ENCODE results near the gene CUL4B. TPM values are rescaled to one million over a fixed set of nuclear protein-coding genes. Genes with fewer than 3 reads are reported as not detected.

Gene CUL4B
- total RNA-seq (32.4 and 39.3 TPM in 2 replicates), polyA plus RNA-seq (50.7 and 57.0 TPM in 2 replicates), polyA minus RNA-seq (ENCODE audit: low replicate concordance) (89.3 and 128 TPM in 2 replicates)
- 37.2 and 41.4 TPM in 2 replicates for polyA plus RNA-seq (2012)

- no peaks in the 10 kb centered on the region for H4K20me1 ChIP-seq (ENCODE audit: control insufficient read depth, extremely low read depth, insufficient read depth, low read length)
- peak within 1 kb of the TSS; percentile 3 for H2AFZ ChIP-seq (ENCODE audit: low read length)
- peak within 1 kb of the TSS; percentile 72 for H3K4me2 ChIP-seq (ENCODE audit: extremely low read depth, insufficient read depth, low read length)
- peak within 1 kb of the TSS; percentile 64 to 83 (median 76) for H3K4me3 ChIP-seq (replicated peaks in 1 of 4; ENCODE audit: control extremely low read depth in 1 of 4, insufficient read depth in 1 of 4, low read depth in 3 of 4, low read length in 4 of 4)
- H3K9me3 ChIP-seq (ENCODE audit: control insufficient read depth, insufficient read depth, low read depth, low read length), result no peaks in the 10 kb centered on the region
- TF ChIP-seq CTCF (conservative IDR thresholded peaks at IDR 0.05 in 1 of 2, IDR thresholded peaks at IDR 0.05 in 1 of 2; ENCODE audit: low read depth in 1 of 2, low read length in 2 of 2), result no peak
- no peak for TF ChIP-seq EZH2 (IDR thresholded peaks at IDR 0.05; ENCODE audit: low read length, missing control alignments)
- H3K9ac ChIP-seq (ENCODE audit: insufficient read depth, low read length), result peak within 1 kb of the TSS; percentile 85
- peaks cover 38% of the 10 kb centered on the region for H3K79me2 ChIP-seq (ENCODE audit: control insufficient read depth, insufficient read depth, low read length)
- H3K27me3 ChIP-seq (ENCODE audit: control insufficient read depth, insufficient read depth, low read length), result no peaks in the 10 kb centered on the region
- no peaks in the 10 kb centered on the region for H3K36me3 ChIP-seq (ENCODE audit: control insufficient read depth, insufficient read depth, low read length)
- H3K4me1 ChIP-seq (ENCODE audit: control insufficient read depth, extremely low read depth, insufficient read depth, low read length), result no peaks in the 10 kb centered on the region
- peak; percentile 94 to 96 for DNase-seq (ENCODE audit: low read depth in 2 of 2)
- peak within 1 kb of the TSS; percentile 89 for H3K27ac ChIP-seq (ENCODE audit: insufficient read depth, low read length)
These were observed at the start of gene CUL4B for GRCh38 chrX:120560842-120561633. CUL4B (minus strand) TSS chrX:120560962; CDS start chrX:120560638, 324 bp downstream.

- Histone ChIP-seq H3K27ac (ENCODE audit: insufficient read depth, low read length) (peak overlapping the region; percentile 91), H3K79me2 (ENCODE audit: control insufficient read depth, insufficient read depth, low read length) (peaks cover 15% of the 10 kb centered on the region), H3K27me3 (ENCODE audit: control insufficient read depth, insufficient read depth, low read length) (no peaks in the 10 kb centered on the region), H3K36me3 (ENCODE audit: control insufficient read depth, insufficient read depth, low read length) (no peaks in the 10 kb centered on the region), H4K20me1 (ENCODE audit: control insufficient read depth, extremely low read depth, insufficient read depth, low read length) (no peaks in the 10 kb centered on the region), H3K4me1 (ENCODE audit: control insufficient read depth, extremely low read depth, insufficient read depth, low read length) (no peaks in the 10 kb centered on the region), H3K9me3 (ENCODE audit: control insufficient read depth, insufficient read depth, low read depth, low read length) (no peaks in the 10 kb centered on the region), H3K4me3 (replicated peaks in 1 of 4; ENCODE audit: control extremely low read depth in 1 of 4, insufficient read depth in 1 of 4, low read depth in 3 of 4, low read length in 4 of 4) (peak overlapping the region; percentile 50 to 97 (median 66)), H3K4me2 (ENCODE audit: extremely low read depth, insufficient read depth, low read length) (peak overlapping the region; percentile 34), H3K9ac (ENCODE audit: insufficient read depth, low read length) (peak overlapping the region; percentile 73), H2AFZ (ENCODE audit: low read length) (no peak overlapping the region)
- DNase-seq (ENCODE audit: low read depth in 2 of 2), result peak; percentile 51 to 56
- TF ChIP-seq CTCF (conservative IDR thresholded peaks at IDR 0.05 in 1 of 2, IDR thresholded peaks at IDR 0.05 in 1 of 2; ENCODE audit: low read depth in 1 of 2, low read length in 2 of 2), result no peak
- no peak for TF ChIP-seq EZH2 (IDR thresholded peaks at IDR 0.05; ENCODE audit: low read length, missing control alignments)
These were observed 43.6 kb upstream of the CUL4B start for GRCh38 chrX:120604361-120604782.

GRCh38 chrX:120603707-120604360 is 43.1 kb upstream of the CUL4B start, which contains the start of gene MCTS1:
MCTS1 (plus strand) TSS chrX:120604101; CDS start chrX:120604237, 136 bp downstream.
- peaks cover 15% of the 10 kb centered on the region for H3K79me2 ChIP-seq (ENCODE audit: control insufficient read depth, insufficient read depth, low read length)
- no peaks in the 10 kb centered on the region for H3K4me1 ChIP-seq (ENCODE audit: control insufficient read depth, extremely low read depth, insufficient read depth, low read length)
- TF ChIP-seq CTCF (conservative IDR thresholded peaks at IDR 0.05 in 1 of 2, IDR thresholded peaks at IDR 0.05 in 1 of 2; ENCODE audit: low read depth in 1 of 2, low read length in 2 of 2), result no peak
- no peak for TF ChIP-seq EZH2 (IDR thresholded peaks at IDR 0.05; ENCODE audit: low read length, missing control alignments)
- H3K4me3 ChIP-seq (replicated peaks in 1 of 4; ENCODE audit: control extremely low read depth in 1 of 4, insufficient read depth in 1 of 4, low read depth in 3 of 4, low read length in 4 of 4), result peak within 1 kb of the TSS; percentile 50 to 97 (median 66)
- peak within 1 kb of the TSS; percentile 73 for H3K9ac ChIP-seq (ENCODE audit: insufficient read depth, low read length)
- H3K27ac ChIP-seq (ENCODE audit: insufficient read depth, low read length), result peak within 1 kb of the TSS; percentile 91
- peak; percentile 96 to 98 for DNase-seq (ENCODE audit: low read depth in 2 of 2)
- H3K9me3 ChIP-seq (ENCODE audit: control insufficient read depth, insufficient read depth, low read depth, low read length), result no peaks in the 10 kb centered on the region
- no peaks in the 10 kb centered on the region for H3K36me3 ChIP-seq (ENCODE audit: control insufficient read depth, insufficient read depth, low read length)
- H2AFZ ChIP-seq (ENCODE audit: low read length), result peak within 1 kb of the TSS; percentile 74
- H4K20me1 ChIP-seq (ENCODE audit: control insufficient read depth, extremely low read depth, insufficient read depth, low read length), result no peaks in the 10 kb centered on the region
- H3K4me2 ChIP-seq (ENCODE audit: extremely low read depth, insufficient read depth, low read length), result peak within 1 kb of the TSS; percentile 80
- no peaks in the 10 kb centered on the region for H3K27me3 ChIP-seq (ENCODE audit: control insufficient read depth, insufficient read depth, low read length)

Data from fibroblast of lung (primary cell).